ENCODE measurements around the gene CAMK1D.

DNA sequence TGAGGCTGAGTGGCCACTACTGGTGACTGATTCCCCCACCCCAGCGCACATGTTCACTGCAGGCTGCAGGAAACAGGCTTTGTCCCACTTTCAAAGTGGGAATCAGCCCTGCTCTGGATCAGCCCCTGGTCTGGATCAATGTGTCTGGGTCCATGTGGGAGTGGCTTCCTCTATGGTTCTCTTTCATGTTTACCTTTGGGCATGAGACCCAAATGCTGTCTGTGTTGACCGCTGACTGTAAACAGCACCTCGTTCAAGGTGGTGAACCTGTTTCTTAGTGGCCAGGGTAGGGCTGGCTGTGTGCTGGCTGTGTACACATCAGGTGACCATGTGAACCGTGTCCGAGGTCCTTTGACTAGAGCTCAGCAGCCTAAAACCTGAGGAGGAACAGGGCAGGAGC lies 121.8 kb downstream of the CAMK1D start:
- TF ChIP-seq, protein P1, sequence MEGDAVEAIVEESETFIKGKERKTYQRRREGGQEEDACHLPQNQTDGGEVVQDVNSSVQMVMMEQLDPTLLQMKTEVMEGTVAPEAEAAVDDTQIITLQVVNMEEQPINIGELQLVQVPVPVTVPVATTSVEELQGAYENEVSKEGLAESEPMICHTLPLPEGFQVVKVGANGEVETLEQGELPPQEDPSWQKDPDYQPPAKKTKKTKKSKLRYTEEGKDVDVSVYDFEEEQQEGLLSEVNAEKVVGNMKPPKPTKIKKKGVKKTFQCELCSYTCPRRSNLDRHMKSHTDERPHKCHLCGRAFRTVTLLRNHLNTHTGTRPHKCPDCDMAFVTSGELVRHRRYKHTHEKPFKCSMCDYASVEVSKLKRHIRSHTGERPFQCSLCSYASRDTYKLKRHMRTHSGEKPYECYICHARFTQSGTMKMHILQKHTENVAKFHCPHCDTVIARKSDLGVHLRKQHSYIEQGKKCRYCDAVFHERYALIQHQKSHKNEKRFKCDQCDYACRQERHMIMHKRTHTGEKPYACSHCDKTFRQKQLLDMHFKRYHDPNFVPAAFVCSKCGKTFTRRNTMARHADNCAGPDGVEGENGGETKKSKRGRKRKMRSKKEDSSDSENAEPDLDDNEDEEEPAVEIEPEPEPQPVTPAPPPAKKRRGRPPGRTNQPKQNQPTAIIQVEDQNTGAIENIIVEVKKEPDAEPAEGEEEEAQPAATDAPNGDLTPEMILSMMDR (IDR thresholded peaks at IDR 0.05) = no peak
- TF ChIP-seq POLR2A (IDR thresholded peaks at IDR 0.05) = no peak

Data from heart left ventricle (tissue), 13 donors.